Posterior vena cava (tissue), 2 donors: ENCODE measurements around the gene GALNT15. TPM values are rescaled to one million over a fixed set of nuclear protein-coding genes. Genes with fewer than 3 reads are reported as not detected.

ENCODE experiments used
- DNase-seq: peaks from one replicate; pipeline ENCODE4 v3.0.0-alpha.2; 2020; ENCODE audit warnings: low spot score
- intact Hi-C, 2 donors: fragments of 100-400 bp; cut with DNase I; formaldehyde crosslinking; loops; one replicate each; pipeline versions ENCODE4 v1.14.1 to v1.14.2; 2022 to 2023
- long read RNA-seq, 2 donors: library from polyadenylated mRNA; unstranded; transcript quantifications; one replicate each; pipeline ENCODE4 v2.0.0, GENCODE V29; 2020 to 2021
- total RNA-seq, 2 donors: library from RNA; stranded (reverse); fragmentation: NEBNext Ultra II Directional; extraction: Animal tissue kit (Norgen Biotek cat#: 25700); gene quantifications; one replicate each; pipeline ENCODE4 v1.2.1, GENCODE V29; 2021
- donor health status: DM: yes; HTN: yes; CAD: no.
- donor health status: DM: yes; HTN: yes; CAD: no.

GALNT15 gene
- 100 to 1,000 TPM in 1 of 2 donors, 10 to 100 TPM in 1; 62.2 to 130 TPM for total RNA-seq
- long read RNA-seq, donor 1, full-length matches to known transcripts: 21 of 31 reads
- long read RNA-seq, donor 1, partial matches to known transcripts: 7 of 31 reads
- long read RNA-seq, donor 1, other reads (novel, unspliced or antisense): 3 of 31 reads
- long read RNA-seq, donor 2, full-length matches to known transcripts: 175 of 266 reads
- long read RNA-seq, donor 2, partial matches to known transcripts: 65 of 266 reads
- long read RNA-seq, donor 2, other reads (novel, unspliced or antisense): 26 of 266 reads

DNA sequence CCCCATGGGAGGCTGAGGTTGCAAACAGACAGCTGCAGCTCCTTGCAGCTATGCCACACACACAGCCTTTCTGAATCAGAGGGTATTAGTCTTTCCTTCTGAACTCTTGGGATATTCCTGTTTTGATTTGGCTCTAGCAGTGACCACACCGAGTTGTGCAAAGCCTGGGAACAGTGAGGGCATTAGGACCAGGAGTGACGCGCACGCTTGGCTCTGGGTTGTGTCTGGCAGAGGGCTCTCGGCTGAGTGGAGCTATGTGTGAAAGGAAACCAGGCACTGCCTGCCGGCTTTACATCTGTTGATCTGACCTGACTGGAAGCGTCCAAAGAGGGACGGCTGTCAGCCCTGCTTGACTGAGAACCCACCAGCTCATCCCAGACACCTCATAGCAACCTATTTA, at the start of gene GALNT15:
Gene GALNT15, plus strand, starts transcription at position 292 of the 400 bp plus-strand sequence. CDS start 472 bp downstream, outside the sequence.
- DNase-seq: peak; percentile 96
- intact Hi-C loops: no loop called here

DNA sequence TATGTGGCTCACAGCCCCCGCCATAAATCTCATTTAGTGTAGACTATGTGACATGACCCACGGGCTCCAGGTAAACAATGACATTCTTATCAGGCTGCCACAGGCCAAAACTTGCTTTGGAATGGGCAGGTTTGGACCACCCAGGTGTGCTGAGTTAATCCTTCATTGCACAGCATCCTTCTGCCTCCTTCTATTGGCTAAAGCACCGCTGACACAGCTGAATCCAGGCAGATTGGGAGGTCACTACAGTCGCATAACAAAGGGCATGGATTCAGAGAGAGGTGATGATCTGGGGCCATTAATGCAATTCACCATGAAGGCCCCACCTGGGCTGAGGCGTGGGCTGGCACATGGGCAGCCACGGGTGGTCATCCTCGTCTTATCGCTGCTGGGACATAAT, 47.8 kb upstream of the GALNT15 start:
- DNase-seq: no peak
- intact Hi-C loops: no loop called here

GRCh38 chr3:16127249-16127648, 47.2 kb upstream of the GALNT15 start:
- intact Hi-C loops: no loop called here
- no peak for DNase-seq

- no peak for DNase-seq
- intact Hi-C loops: loop anchor here in 1 of 2 donors (10.0 kb wide), 1 partner anchor 75 kb away; no protein-coding TSS in a partner anchor
These were observed 44.4 kb upstream of the GALNT15 start for GRCh38 chr3:16130066-16130465.

DNA sequence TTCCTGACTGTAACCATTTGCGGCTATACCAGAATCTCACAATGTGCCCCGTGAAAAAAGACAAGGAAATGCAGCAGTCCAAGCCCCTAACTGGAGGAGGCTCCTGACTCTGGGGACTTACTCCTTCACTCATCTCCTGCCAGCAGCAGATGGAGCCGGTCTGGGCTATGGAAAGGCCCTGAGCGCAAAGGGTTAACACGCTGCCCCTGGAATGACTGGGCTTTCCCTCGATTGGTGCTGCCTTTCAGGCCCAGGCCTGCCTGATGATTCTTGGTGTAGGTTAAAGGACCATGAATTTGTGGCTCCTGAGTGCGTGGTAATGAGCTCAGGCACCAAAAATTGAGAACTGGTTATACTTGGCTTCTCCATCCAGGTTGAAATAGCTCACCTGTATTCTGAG, 42.3 kb upstream of the GALNT15 start:
- intact Hi-C loops: loop anchor here in 1 of 2 donors (10.0 kb wide), 1 partner anchor 77 kb away; no protein-coding TSS in a partner anchor
- DNase-seq: no peak

DNA sequence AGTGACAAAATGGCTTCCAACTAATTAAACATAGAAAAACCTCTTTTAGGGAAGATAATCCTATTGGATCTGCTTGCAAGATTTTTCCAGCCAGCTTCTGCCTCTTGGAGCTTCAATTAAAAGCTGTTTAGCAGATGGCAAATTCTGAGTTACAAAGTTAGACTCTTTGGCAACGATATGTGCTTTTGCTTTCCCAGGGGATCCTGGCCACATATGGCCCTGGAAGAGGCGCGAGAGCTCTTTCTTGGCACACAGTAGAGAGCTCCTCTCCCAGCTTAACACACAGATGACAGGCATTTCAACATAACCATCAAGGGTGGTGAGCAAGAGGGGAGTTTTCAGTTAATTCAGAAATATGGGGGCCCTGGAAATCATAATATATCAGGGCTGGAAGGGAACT, 41.6 kb upstream of the GALNT15 start:
- DNase-seq: no peak
- intact Hi-C loops: loop anchor here in 1 of 2 donors (10.0 kb wide), 1 partner anchor 78 kb away; no protein-coding TSS in a partner anchor

GRCh38 chr3:16134173-16134928, 40.1 kb upstream of the GALNT15 start:
- intact Hi-C loops: loop anchor here in 1 of 2 donors (10.0 kb wide), 1 partner anchor 80 kb away; no protein-coding TSS in a partner anchor

GRCh38 chr3:16136055-16136454, 38.4 kb upstream of the GALNT15 start:
- intact Hi-C loops: loop anchor here in 1 of 2 donors (10.0 kb wide), 1 partner anchor 81 kb away; no protein-coding TSS in a partner anchor

More at GRCh38 chr3:16134173-16134928, 40.1 kb upstream of the GALNT15 start:
- DNase-seq: no peak

GRCh38 chr3:16137044-16137443, 37.4 kb upstream of the GALNT15 start:
- intact Hi-C loops: loop anchor here in 1 of 2 donors (10.0 kb wide), 1 partner anchor 82 kb away; no protein-coding TSS in a partner anchor

More at GRCh38 chr3:16136055-16136454, 38.4 kb upstream of the GALNT15 start:
- DNase-seq: no peak

GRCh38 chr3:16137977-16138376, 36.5 kb upstream of the GALNT15 start:
- no peak for DNase-seq
- intact Hi-C loops: loop anchor here in 1 of 2 donors (10.0 kb wide), 1 partner anchor 83 kb away; no protein-coding TSS in a partner anchor

More at GRCh38 chr3:16137044-16137443, 37.4 kb upstream of the GALNT15 start:
- no peak for DNase-seq

DNA sequence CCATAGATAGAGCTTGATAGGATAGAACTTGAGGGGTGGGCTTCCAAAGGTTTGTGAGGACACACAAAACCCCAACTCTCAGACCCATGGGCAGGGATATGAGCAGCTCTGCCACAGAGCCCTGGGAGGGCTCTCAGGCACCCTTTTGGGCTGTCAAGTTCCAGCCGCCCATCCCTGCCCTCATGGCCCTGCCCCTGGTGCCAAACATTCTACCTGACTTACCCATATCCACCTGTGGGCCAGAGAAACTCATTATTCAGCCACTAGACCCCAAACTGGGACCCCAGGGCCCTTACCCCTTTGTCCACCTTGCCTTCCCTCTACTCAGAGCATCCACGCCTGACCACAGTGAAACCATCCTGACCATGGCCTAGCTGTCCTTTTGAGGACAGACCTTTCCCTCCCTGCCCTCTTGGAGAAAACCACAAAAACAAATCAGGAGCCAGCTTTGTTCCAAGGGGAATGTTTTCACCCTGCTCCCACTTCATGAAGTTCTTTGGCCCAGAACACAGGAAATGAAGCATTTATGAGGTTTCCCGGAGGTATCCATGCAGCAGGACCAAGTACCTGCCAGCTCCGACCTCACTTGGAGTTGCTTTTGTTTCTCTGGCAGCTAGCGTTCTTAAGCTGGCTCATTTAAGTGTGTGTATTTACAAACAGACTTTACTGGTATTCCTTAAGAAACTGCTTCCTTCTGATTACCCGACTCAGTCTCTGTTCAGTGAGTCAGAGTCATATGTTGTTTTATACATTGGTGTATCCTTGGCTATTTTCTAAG, 34.2 kb upstream of the GALNT15 start:
- no peak for DNase-seq
- intact Hi-C loops: no loop called here

DNA sequence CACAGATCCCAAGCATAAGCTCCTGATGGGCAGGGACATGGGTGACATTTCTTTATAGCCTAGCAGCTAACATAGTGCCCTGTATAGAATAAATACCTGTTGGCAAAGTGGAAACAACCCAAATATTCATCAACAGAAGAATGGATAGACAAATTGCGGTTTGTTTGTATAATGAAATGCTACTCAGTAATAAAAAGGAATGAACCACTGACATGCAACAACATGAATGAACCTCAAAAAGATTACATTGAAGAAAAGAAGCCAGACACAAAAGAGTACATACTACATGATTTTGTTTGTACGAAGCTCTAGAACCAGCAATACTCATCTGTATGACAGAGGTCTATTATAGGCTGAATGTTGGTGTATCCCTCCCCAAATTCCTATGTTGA, 33.6 kb upstream of the GALNT15 start:
- DNase-seq: no peak
- intact Hi-C loops: no loop called here

DNA sequence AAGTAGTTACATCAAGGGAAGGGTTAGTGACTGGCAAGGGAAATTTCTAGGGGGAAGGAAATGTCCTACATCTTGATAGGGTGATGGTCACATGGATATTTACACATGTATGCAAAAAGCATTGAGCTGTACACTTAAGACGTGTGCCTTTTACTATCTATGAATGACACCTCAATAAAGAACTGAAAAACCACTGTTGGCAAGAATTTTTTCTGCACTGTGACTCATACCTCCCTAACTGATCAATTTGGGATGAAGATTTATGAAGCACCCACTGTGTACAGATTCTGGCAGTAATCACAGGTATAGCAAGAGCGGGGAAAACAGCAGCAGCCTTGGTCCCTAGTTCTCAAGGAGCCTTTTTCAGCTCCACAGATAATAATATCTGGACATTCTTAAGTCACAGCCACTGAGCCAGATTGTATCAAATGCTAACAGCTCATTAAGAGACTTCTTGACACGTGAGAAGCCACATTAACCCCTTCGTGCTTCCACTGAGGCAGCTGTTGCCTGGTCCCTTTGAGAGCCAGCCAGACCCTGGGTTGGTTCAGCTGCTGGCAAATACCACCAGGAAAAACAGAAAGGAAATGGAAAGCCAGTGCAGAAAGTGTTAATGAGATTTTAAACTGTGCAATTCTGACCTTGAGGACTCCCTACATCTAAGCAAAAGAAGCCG, 32.0 kb upstream of the GALNT15 start:
- intact Hi-C loops: no loop called here
- DNase-seq: no peak

DNA sequence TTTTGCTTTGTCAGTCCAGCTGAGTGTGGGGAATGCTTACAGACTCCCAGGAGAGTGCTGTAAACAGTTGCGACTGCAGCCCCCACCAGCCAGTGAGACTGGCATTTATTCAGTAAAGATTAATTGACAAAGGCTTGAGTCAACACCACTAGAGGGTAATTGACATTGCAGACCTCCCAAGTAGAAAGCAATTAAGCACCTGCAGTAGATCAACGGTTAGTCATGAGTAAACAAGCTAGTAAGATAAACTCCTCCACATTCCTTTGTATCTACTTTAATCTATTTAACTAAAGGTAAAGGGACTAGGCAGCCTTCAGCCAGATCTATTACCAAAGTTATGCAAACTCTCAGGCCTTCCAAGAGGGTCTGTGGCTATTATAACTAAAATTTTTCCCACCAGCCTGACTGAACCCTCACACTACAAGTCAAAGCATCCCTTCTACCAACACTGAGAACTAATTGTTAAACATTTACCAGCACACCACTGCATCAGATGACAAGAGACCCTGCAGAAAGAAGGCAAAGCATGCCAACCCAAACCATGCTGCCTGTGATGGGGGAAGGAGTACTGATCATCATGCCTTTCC, 30.5 kb upstream of the GALNT15 start:
- intact Hi-C loops: no loop called here
- no peak for DNase-seq

DNA sequence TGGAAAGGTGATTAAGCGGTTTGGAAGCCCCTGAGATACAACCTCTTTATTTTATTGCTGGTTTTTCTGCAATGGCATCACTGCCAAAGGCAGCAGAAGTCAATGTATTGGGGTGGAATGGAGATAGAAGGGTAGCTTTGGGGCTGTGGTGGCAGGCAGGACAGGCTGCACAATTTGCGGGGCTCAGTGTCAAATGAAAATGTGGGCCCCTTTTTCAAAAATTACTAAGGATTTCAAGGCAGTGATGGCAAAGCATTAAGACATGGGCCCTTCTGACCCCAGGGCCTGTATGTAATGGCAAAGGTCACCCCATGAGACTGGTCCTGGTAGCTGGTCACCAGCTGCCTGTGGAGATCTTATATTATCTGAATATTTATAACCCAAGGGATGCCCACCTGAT, 29.3 kb upstream of the GALNT15 start:
- DNase-seq: no peak
- intact Hi-C loops: no loop called here

- intact Hi-C loops: no loop called here
- DNase-seq: no peak
These were observed 28.3 kb upstream of the GALNT15 start for GRCh38 chr3:16146015-16146730.

DNA sequence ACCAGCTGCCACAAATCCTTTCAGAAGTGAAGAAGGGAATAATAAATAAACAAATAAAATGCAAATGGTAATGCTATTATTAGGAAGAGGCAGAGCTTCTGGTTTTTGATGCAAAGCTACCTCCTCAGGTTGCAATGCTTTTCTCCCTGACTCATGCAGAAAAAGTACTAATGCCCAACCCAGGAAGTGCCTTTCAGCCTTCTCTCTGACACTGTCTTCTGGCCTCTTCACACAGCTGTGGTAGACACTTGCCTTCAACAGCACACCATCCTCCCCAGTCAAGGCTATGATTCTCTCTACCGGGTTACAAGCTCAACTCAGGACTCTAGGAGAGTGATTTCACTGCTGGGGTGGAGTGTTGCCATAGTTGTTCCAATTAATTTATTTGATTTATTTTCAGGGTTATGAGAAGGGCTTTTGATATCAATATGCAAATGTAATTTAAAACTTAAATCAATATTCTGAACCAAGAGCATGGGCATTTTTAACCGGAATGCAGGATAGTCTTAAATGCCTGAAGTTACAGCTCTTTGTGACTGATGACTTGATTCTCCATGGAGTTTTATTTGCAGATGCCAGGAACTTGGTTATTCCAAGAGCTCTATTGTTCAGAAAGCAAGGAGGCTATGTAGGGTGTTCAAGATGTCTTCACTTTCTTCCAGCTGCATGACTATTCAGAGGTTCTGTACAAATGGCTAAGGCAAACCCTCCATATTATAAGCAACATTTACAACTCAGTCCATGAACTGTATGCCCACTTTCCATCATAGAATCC, 27.1 kb upstream of the GALNT15 start:
- no peak for DNase-seq
- intact Hi-C loops: no loop called here
